Liver (tissue), 9 donors: ENCODE measurements around the gene MYO1B. TPM values are rescaled to one million over a fixed set of nuclear protein-coding genes. Genes with fewer than 3 reads are reported as not detected.

Experiments used
- DNase-seq: peaks from one replicate; pipeline ENCODE4 v3.0.0-alpha.2; 2017; ENCODE audit warnings: low spot score
- H3K27ac ChIP-seq, 2 donors: one replicate each; pipeline ENCODE4 v1.7.0; 2013; ENCODE audit warnings: inconsistent platforms in 2 of 2, low read length in 2 of 2, control low read depth in 1 of 2, low read depth in 1 of 2, mild to moderate bottlenecking in 1 of 2
- H3K27me3 ChIP-seq, 4 donors: one replicate each; pipeline versions ENCODE4 v1.6.1 to v1.7.0; 2013; ENCODE audit warnings: low read length in 3 of 4, inconsistent platforms in 1 of 4, mild to moderate bottlenecking in 1 of 4, moderate library complexity in 1 of 4; ENCODE audit not compliant: control insufficient read depth in 4 of 4, insufficient read depth in 4 of 4
- H3K36me3 ChIP-seq, 4 donors: one replicate each; pipeline versions ENCODE4 v1.6.1 to v1.7.0; 2013; ENCODE audit warnings: low read length in 3 of 4, mild to moderate bottlenecking in 3 of 4, low read depth in 1 of 4, moderate library complexity in 1 of 4; ENCODE audit not compliant: control insufficient read depth in 4 of 4, insufficient read depth in 3 of 4
- H3K4me1 ChIP-seq, 4 donors: one replicate each; pipeline versions ENCODE4 v1.6.1 to v1.7.0; 2013; ENCODE audit warnings: low read length in 3 of 4, mild to moderate bottlenecking in 3 of 4, moderate library complexity in 1 of 4; ENCODE audit not compliant: control insufficient read depth in 4 of 4, insufficient read depth in 4 of 4
- H3K4me3 ChIP-seq, 3 donors: one replicate each; pipeline versions ENCODE4 v1.6.1 to v1.7.0; 2013; ENCODE audit warnings: low read length in 3 of 3, control low read depth in 1 of 3, low read depth in 1 of 3, mild to moderate bottlenecking in 1 of 3
- H3K9ac ChIP-seq, 2 donors: one replicate each; pipeline ENCODE4 v1.7.0; 2013; ENCODE audit warnings: low read length in 2 of 2, mild to moderate bottlenecking in 2 of 2, moderate library complexity in 2 of 2, control low read depth in 1 of 2, low read depth in 1 of 2
- H3K9me3 ChIP-seq, 4 donors: one replicate each; pipeline versions ENCODE4 v1.6.1 to v1.7.0; 2013; ENCODE audit warnings: low read length in 3 of 4; ENCODE audit not compliant: control insufficient read depth in 4 of 4
- CTCF ChIP-seq: fragments of 150-350 bp; IDR thresholded peaks from 2 replicates; pipeline ENCODE4 v1.5.1; 2017; ENCODE audit warnings: improper control_type of control experiment, low read depth, low read length; ENCODE audit not compliant: missing input control
- EGR1 ChIP-seq, 2 donors: IDR thresholded peaks; 2 replicates each; pipeline ENCODE4 v1.6.1; 2016 to 2018; ENCODE audit warnings: antibody characterized with exemption in 2 of 2, low read depth in 2 of 2
- FOXA1 ChIP-seq: IDR thresholded peaks from 2 replicates; pipeline ENCODE4 v1.6.1; 2016; ENCODE audit warnings: antibody characterized with exemption
- FOXA2 ChIP-seq: IDR thresholded peaks from 2 replicates; pipeline ENCODE4 v1.6.1; 2016; ENCODE audit warnings: antibody characterized with exemption
- GABPA ChIP-seq, 2 donors: IDR thresholded peaks in 1 of 2; conservative IDR thresholded peaks in 1 of 2; 2 replicates each; pipeline ENCODE4 v1.6.1; 2016; ENCODE audit warnings: antibody characterized with exemption in 2 of 2, mild to moderate bottlenecking in 1 of 2, moderate library complexity in 1 of 2
- HNF4A ChIP-seq, 2 donors: conservative IDR thresholded peaks; 2 replicates each; pipeline ENCODE4 v1.6.1; 2016; ENCODE audit warnings: antibody characterized with exemption in 2 of 2, mild to moderate bottlenecking in 2 of 2
- HNF4G ChIP-seq: IDR thresholded peaks from 2 replicates; pipeline ENCODE4 v1.6.1; 2016; ENCODE audit warnings: antibody characterized with exemption
- JUND ChIP-seq, 2 donors: IDR thresholded peaks; 2 replicates each; pipeline ENCODE4 v1.6.1; 2016; ENCODE audit warnings: antibody characterized with exemption in 2 of 2
- NR2F2 ChIP-seq: IDR thresholded peaks from 2 replicates; pipeline ENCODE4 v1.6.1; 2016; ENCODE audit warnings: antibody characterized with exemption
- RAD21 ChIP-seq, 2 donors: IDR thresholded peaks; 2 replicates each; pipeline ENCODE4 v1.6.1; 2016; ENCODE audit warnings: antibody characterized with exemption in 2 of 2, mild to moderate bottlenecking in 2 of 2
- RXRA ChIP-seq, 2 donors: IDR thresholded peaks; 2 replicates each; pipeline ENCODE4 v1.6.1; 2017 to 2018; ENCODE audit warnings: antibody characterized with exemption in 2 of 2, mild to moderate bottlenecking in 1 of 2
- SP1 ChIP-seq: IDR thresholded peaks from 2 replicates; pipeline ENCODE4 v1.6.1; 2018; ENCODE audit warnings: antibody characterized with exemption, mild to moderate bottlenecking
- TAF1 ChIP-seq: conservative IDR thresholded peaks from 2 replicates; pipeline ENCODE4 v1.6.1; 2016; ENCODE audit warnings: antibody characterized with exemption, mild to moderate bottlenecking
- YY1 ChIP-seq: IDR thresholded peaks from 2 replicates; pipeline ENCODE4 v1.6.1; 2016; ENCODE audit warnings: antibody characterized with exemption, mild to moderate bottlenecking
- ZBTB33 ChIP-seq: IDR thresholded peaks from 2 replicates; pipeline ENCODE4 v1.6.1; 2016; ENCODE audit warnings: antibody characterized with exemption
- WGBS: extraction: QIAGEN DNeasy Blood & Tissue Kit; methylation state at CpG from one replicate; pipeline ENCODE4 v1.1.7; 2013; 5-methylcytosine and 5-hydroxymethylcytosine counted together
- polyA plus RNA-seq, 2 donors: library from polyadenylated mRNA; stranded (reverse) in 1 of 2; unstranded in 1 of 2; fragments of 200-250 nt in 1 of 2; fragments of >200 nt in 1 of 2; fragmentation: Nextera tagmentation in 1 of 2; extraction: Ambion mirVana in 1 of 2; gene quantifications; one replicate each; pipeline versions ENCODE4 v1.2.1 to v1.2.3, GENCODE V29; 2013 to 2015
- total RNA-seq, 2 donors: library from RNA; depleted of rRNA; stranded (reverse); fragments of >200 nt; gene quantifications; one replicate each; pipeline ENCODE4 v1.2.3, GENCODE V29; 2014
- TF ChIP-seq, protein P1 (sequence below): IDR thresholded peaks from 2 replicates; pipeline ENCODE4 v1.6.1; 2016; ENCODE audit warnings: antibody characterized with exemption
- TF ChIP-seq, protein P2 (sequence below): IDR thresholded peaks from 2 replicates; pipeline ENCODE4 v1.6.1; 2016; ENCODE audit warnings: antibody characterized with exemption, mild to moderate bottlenecking
- donor health status: healthy.
- donor health status: healthy.
- donor health status: healthy.
- donor health status: healthy.
- donor health status: healthy.

MYO1B gene
- total and polyA plus RNA-seq, 4 donors, result 66.5 to 434 (median 117) TPM

- H3K36me3 ChIP-seq, result peaks cover 0 to 33% (median 13%) of the 10 kb centered on the region in 4 donors
- peak overlapping the region; percentile 9 to 52 for H3K27ac ChIP-seq
- no peak for DNase-seq
- TF ChIP-seq HNF4A (conservative IDR thresholded peaks at IDR 0.05) (peak; percentile 43 to 58), SP1 (no peak)
- H3K4me3 ChIP-seq, result no peak overlapping the region
- no peaks in the 10 kb centered on the region for H3K9me3 ChIP-seq
- no peak overlapping the region for H3K9ac ChIP-seq
- H3K4me1 ChIP-seq, result peaks cover 7 to 32% (median 9%) of the 10 kb centered on the region in 4 donors
- no peaks in the 10 kb centered on the region for H3K27me3 ChIP-seq
These were observed 134.2 kb downstream of the MYO1B start for GRCh38 chr2:191379375-191379774.

GRCh38 chr2:191382801-191383200 lies 137.6 kb downstream of the MYO1B start:
- 18% methylated on average over 1 of the region's 1 CpG for WGBS
- no peak overlapping the region for H3K4me3 ChIP-seq
- peak overlapping the region; percentile 28 to 53 for H3K27ac ChIP-seq
- TF ChIP-seq RAD21 (IDR thresholded peaks at IDR 0.05), result peak; percentile 35 to 50
- TF ChIP-seq TAF1, result no peak
- peak; percentile 43 for TF ChIP-seq YY1
- peak; percentile 58 to 72 for TF ChIP-seq HNF4A (conservative IDR thresholded peaks at IDR 0.05)
- no peak for TF ChIP-seq ZBTB33
- TF ChIP-seq FOXA2, result peak; percentile 51
- TF ChIP-seq SP1, result peak; percentile 23
- no peak for TF ChIP-seq GABPA (IDR thresholded peaks at IDR 0.05 in 1 of 2, conservative IDR thresholded peaks at IDR 0.05 in 1 of 2)
- TF ChIP-seq FOXA1, result peak; percentile 39
- TF ChIP-seq CTCF, result no peak
- peak in 1 of 2 donors; percentile 54 for TF ChIP-seq JUND (IDR thresholded peaks at IDR 0.05)
- TF ChIP-seq RXRA (IDR thresholded peaks at IDR 0.05), result peak; percentile 63 to 75
- no peak for TF ChIP-seq HNF4G
- TF ChIP-seq, protein P1, sequence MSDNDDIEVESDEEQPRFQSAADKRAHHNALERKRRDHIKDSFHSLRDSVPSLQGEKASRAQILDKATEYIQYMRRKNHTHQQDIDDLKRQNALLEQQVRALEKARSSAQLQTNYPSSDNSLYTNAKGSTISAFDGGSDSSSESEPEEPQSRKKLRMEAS, result peak; percentile 51
- peak; percentile 55 for TF ChIP-seq NR2F2
- TF ChIP-seq EGR1 (IDR thresholded peaks at IDR 0.05; ENCODE audit: low read depth in 2 of 2), result peak in 1 of 2 donors; percentile 36
- TF ChIP-seq, protein P2, sequence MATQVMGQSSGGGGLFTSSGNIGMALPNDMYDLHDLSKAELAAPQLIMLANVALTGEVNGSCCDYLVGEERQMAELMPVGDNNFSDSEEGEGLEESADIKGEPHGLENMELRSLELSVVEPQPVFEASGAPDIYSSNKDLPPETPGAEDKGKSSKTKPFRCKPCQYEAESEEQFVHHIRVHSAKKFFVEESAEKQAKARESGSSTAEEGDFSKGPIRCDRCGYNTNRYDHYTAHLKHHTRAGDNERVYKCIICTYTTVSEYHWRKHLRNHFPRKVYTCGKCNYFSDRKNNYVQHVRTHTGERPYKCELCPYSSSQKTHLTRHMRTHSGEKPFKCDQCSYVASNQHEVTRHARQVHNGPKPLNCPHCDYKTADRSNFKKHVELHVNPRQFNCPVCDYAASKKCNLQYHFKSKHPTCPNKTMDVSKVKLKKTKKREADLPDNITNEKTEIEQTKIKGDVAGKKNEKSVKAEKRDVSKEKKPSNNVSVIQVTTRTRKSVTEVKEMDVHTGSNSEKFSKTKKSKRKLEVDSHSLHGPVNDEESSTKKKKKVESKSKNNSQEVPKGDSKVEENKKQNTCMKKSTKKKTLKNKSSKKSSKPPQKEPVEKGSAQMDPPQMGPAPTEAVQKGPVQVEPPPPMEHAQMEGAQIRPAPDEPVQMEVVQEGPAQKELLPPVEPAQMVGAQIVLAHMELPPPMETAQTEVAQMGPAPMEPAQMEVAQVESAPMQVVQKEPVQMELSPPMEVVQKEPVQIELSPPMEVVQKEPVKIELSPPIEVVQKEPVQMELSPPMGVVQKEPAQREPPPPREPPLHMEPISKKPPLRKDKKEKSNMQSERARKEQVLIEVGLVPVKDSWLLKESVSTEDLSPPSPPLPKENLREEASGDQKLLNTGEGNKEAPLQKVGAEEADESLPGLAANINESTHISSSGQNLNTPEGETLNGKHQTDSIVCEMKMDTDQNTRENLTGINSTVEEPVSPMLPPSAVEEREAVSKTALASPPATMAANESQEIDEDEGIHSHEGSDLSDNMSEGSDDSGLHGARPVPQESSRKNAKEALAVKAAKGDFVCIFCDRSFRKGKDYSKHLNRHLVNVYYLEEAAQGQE, result no peak
- H3K4me1 ChIP-seq, result peaks cover 5 to 25% (median 9%) of the 10 kb centered on the region in 4 donors
- peaks cover 0 to 58% (median 34%) of the 10 kb centered on the region in 4 donors for H3K36me3 ChIP-seq
- no peak for DNase-seq
- no peak overlapping the region for H3K9ac ChIP-seq
- no peaks in the 10 kb centered on the region for H3K9me3 ChIP-seq
- H3K27me3 ChIP-seq, result no peaks in the 10 kb centered on the region
